ENCODE measurements around the gene CPOX. TPM values are rescaled to one million over a fixed set of nuclear protein-coding genes. Genes with fewer than 3 reads are reported as not detected.

CPOX gene
- total and polyA plus RNA-seq, 2 experiments from 2014 or later = 13.3 to 38.3 TPM

DNA sequence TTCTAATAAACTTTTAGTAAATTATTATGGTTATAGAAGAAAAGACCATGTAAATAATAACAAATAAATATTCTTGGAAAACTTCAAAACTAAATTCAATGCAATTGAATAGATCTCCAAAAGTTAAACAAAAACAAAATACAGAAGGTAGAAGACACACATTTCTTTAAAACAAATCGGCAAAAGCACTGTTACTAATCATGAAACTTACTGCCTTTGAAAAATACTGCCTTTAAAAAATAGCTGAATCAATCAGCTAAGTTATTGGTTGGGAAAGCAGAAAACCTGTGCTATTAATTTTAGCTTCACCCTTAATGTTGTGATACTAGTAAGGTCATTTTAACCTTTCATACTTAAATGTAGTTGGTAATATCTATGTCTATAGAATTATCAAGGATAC is 58.7 kb downstream of the CPOX start:
- H3K4me1 ChIP-seq (ENCODE audit: insufficient read depth) = no peaks in the 10 kb centered on the region
- no peak overlapping the region for H3K27ac ChIP-seq (ENCODE audit: low read depth)
- Mint-ChIP-seq H3K27me3 (ENCODE audit: insufficient read depth, low read depth, poor library complexity) (peaks cover 2% of the 10 kb centered on the region), H3K36me3 (ENCODE audit: low read depth) (no peaks in the 10 kb centered on the region), H3K9me3 (no peaks in the 10 kb centered on the region), H3K27ac (no peak overlapping the region), H3K4me3 (no peak overlapping the region), H3K4me1 (no peaks in the 10 kb centered on the region)
- no peak overlapping the region for H2AFZ ChIP-seq
- H3K27me3 ChIP-seq (ENCODE audit: insufficient read depth) = no peaks in the 10 kb centered on the region
- H3K9me2 ChIP-seq (ENCODE audit: insufficient read depth) = no peaks in the 10 kb centered on the region
- ATAC-seq (no peak), DNase-seq (ENCODE audit: low spot score) (no peak)
- TF ChIP-seq NANOG (IDR thresholded peaks at IDR 0.05; ENCODE audit: borderline replicate concordance) (no peak), JUNB (IDR thresholded peaks at IDR 0.05; ENCODE audit: unreplicated experiment) (no peak), CREB1 (CRISPR knock-in tag; IDR thresholded peaks at IDR 0.05; ENCODE audit: low read depth) (no peak), ZNF331 (CRISPR knock-in tag; IDR thresholded peaks at IDR 0.05; ENCODE audit: low read depth) (no peak), POLR2AphosphoS5 (IDR thresholded peaks at IDR 0.05; ENCODE audit: low read depth) (no peak), ETS1 (IDR thresholded peaks at IDR 0.05) (no peak), EZH2 (IDR thresholded peaks at IDR 0.05; ENCODE audit: low read depth, unreplicated experiment) (no peak)
- no peaks in the 10 kb centered on the region for H4K20me1 ChIP-seq (replicated peaks; ENCODE audit: insufficient read depth)
- no peaks in the 10 kb centered on the region for H3F3A ChIP-seq (replicated peaks; ENCODE audit: low read depth)
- no peak overlapping the region for H3K4me2 ChIP-seq
- H3K79me2 ChIP-seq (replicated peaks; ENCODE audit: insufficient read depth) = no peaks in the 10 kb centered on the region
- H3K4me3 ChIP-seq = no peak overlapping the region
- no peaks in the 10 kb centered on the region for H3K36me3 ChIP-seq (ENCODE audit: insufficient read depth)

- no peaks in the 10 kb centered on the region for H3K79me2 ChIP-seq (replicated peaks; ENCODE audit: insufficient read depth)
- H3K9me2 ChIP-seq (ENCODE audit: insufficient read depth) = no peaks in the 10 kb centered on the region
- H3K36me3 Mint-ChIP-seq (ENCODE audit: low read depth) = no peaks in the 10 kb centered on the region
- no peak overlapping the region for H3K4me3 ChIP-seq
- DNase-seq (ENCODE audit: low spot score) (no peak), ATAC-seq (no peak)
- H3K27me3 Mint-ChIP-seq (ENCODE audit: insufficient read depth, low read depth, poor library complexity) = peaks cover 2% of the 10 kb centered on the region
- H3K27ac Mint-ChIP-seq = no peak overlapping the region
- H3K4me3 Mint-ChIP-seq = no peak overlapping the region
- no peak overlapping the region for H3K27ac ChIP-seq (ENCODE audit: low read depth)
- no peaks in the 10 kb centered on the region for H3K4me1 Mint-ChIP-seq
- no peak overlapping the region for H3K4me2 ChIP-seq
- H3F3A ChIP-seq (replicated peaks; ENCODE audit: low read depth) = no peaks in the 10 kb centered on the region
- no peaks in the 10 kb centered on the region for H3K36me3 ChIP-seq (ENCODE audit: insufficient read depth)
- H3K27me3 ChIP-seq (ENCODE audit: insufficient read depth) = no peaks in the 10 kb centered on the region
- no peaks in the 10 kb centered on the region for H3K4me1 ChIP-seq (ENCODE audit: insufficient read depth)
- H4K20me1 ChIP-seq (replicated peaks; ENCODE audit: insufficient read depth) = no peaks in the 10 kb centered on the region
- H3K9me3 Mint-ChIP-seq = no peaks in the 10 kb centered on the region
- H2AFZ ChIP-seq = no peak overlapping the region
- TF ChIP-seq JUNB (IDR thresholded peaks at IDR 0.05; ENCODE audit: unreplicated experiment) (no peak), ZNF114 (CRISPR knock-in tag; IDR thresholded peaks at IDR 0.05) (no peak), NANOG (IDR thresholded peaks at IDR 0.05; ENCODE audit: borderline replicate concordance) (no peak), CREB1 (CRISPR knock-in tag; IDR thresholded peaks at IDR 0.05; ENCODE audit: low read depth) (no peak), ETS1 (IDR thresholded peaks at IDR 0.05) (no peak), STAT1 (IDR thresholded peaks at IDR 0.05; ENCODE audit: unreplicated experiment) (no peak)
- TF ChIP-seq, protein P1, sequence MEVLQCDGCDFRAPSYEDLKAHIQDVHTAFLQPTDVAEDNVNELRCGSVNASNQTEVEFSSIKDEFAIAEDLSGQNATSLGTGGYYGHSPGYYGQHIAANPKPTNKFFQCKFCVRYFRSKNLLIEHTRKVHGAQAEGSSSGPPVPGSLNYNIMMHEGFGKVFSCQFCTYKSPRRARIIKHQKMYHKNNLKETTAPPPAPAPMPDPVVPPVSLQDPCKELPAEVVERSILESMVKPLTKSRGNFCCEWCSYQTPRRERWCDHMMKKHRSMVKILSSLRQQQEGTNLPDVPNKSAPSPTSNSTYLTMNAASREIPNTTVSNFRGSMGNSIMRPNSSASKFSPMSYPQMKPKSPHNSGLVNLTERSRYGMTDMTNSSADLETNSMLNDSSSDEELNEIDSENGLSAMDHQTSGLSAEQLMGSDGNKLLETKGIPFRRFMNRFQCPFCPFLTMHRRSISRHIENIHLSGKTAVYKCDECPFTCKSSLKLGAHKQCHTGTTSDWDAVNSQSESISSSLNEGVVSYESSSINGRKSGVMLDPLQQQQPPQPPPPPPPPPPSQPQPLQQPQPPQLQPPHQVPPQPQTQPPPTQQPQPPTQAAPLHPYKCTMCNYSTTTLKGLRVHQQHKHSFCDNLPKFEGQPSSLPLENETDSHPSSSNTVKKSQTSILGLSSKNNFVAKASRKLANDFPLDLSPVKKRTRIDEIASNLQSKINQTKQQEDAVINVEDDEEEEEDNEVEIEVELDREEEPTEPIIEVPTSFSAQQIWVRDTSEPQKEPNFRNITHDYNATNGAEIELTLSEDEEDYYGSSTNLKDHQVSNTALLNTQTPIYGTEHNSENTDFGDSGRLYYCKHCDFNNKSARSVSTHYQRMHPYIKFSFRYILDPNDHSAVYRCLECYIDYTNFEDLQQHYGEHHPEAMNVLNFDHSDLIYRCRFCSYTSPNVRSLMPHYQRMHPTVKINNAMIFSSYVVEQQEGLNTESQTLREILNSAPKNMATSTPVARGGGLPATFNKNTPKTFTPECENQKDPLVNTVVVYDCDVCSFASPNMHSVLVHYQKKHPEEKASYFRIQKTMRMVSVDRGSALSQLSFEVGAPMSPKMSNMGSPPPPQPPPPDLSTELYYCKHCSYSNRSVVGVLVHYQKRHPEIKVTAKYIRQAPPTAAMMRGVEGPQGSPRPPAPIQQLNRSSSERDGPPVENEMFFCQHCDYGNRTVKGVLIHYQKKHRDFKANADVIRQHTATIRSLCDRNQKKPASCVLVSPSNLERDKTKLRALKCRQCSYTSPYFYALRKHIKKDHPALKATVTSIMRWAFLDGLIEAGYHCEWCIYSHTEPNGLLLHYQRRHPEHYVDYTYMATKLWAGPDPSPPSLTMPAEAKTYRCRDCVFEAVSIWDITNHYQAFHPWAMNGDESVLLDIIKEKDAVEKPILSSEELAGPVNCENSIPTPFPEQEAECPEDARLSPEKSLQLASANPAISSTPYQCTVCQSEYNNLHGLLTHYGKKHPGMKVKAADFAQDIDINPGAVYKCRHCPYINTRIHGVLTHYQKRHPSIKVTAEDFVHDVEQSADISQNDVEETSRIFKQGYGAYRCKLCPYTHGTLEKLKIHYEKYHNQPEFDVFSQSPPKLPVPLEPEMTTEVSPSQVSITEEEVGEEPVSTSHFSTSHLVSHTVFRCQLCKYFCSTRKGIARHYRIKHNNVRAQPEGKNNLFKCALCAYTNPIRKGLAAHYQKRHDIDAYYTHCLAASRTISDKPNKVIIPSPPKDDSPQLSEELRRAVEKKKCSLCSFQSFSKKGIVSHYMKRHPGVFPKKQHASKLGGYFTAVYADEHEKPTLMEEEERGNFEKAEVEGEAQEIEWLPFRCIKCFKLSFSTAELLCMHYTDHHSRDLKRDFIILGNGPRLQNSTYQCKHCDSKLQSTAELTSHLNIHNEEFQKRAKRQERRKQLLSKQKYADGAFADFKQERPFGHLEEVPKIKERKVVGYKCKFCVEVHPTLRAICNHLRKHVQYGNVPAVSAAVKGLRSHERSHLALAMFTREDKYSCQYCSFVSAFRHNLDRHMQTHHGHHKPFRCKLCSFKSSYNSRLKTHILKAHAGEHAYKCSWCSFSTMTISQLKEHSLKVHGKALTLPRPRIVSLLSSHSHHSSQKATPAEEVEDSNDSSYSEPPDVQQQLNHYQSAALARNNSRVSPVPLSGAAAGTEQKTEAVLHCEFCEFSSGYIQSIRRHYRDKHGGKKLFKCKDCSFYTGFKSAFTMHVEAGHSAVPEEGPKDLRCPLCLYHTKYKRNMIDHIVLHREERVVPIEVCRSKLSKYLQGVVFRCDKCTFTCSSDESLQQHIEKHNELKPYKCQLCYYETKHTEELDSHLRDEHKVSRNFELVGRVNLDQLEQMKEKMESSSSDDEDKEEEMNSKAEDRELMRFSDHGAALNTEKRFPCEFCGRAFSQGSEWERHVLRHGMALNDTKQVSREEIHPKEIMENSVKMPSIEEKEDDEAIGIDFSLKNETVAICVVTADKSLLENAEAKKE (CRISPR knock-in tag; IDR thresholded peaks at IDR 0.05) = no peak
Observed at GRCh38 chr3:98534168-98534567, 59.2 kb downstream of the CPOX start.

All from GM23338 (cell line).